Lung (tissue), 12 donors: ENCODE results near the gene SMC3. TPM values are rescaled to one million over a fixed set of nuclear protein-coding genes. Genes with fewer than 3 reads are reported as not detected.

Experiments
- ATAC-seq: fragments of 200-7000 bp; cut with Tn5 transposase; one replicate; pipeline ENCODE4 v1.9.1; 2020; ENCODE audit warnings: moderate number of reproducible peaks; ENCODE audit not compliant: insufficient read depth, low FRiP score
- DNase-seq, 3 donors: peaks; one replicate each; pipeline ENCODE4 v3.0.0-alpha.2; 2013 to 2017
- H3K27ac ChIP-seq, 2 donors: one replicate each; pipeline ENCODE4 v1.5.1; 2013; ENCODE audit warnings: mild to moderate bottlenecking in 2 of 2, moderate library complexity in 2 of 2, control low read depth in 1 of 2, inconsistent platforms in 1 of 2, low read depth in 1 of 2, low read length in 1 of 2
- H3K27me3 ChIP-seq, 3 donors: one replicate each; pipeline ENCODE4 v1.5.1; 2013; ENCODE audit warnings: low read length in 2 of 3; ENCODE audit not compliant: control insufficient read depth in 3 of 3, insufficient read depth in 3 of 3
- H3K36me3 ChIP-seq, 4 donors: one replicate each; pipeline ENCODE4 v1.5.1; 2013; ENCODE audit warnings: low read length in 4 of 4, mild to moderate bottlenecking in 1 of 4, moderate library complexity in 1 of 4; ENCODE audit not compliant: control insufficient read depth in 4 of 4, insufficient read depth in 4 of 4
- H3K4me1 ChIP-seq, 5 donors: one replicate each; pipeline ENCODE4 v1.5.1; 2013; ENCODE audit warnings: low read length in 5 of 5, mild to moderate bottlenecking in 2 of 5, moderate library complexity in 1 of 5; ENCODE audit not compliant: control insufficient read depth in 5 of 5, insufficient read depth in 5 of 5
- H3K4me3 ChIP-seq: one replicate; pipeline ENCODE4 v1.5.1; 2013; ENCODE audit warnings: mild to moderate bottlenecking, control low read depth, moderate library complexity
- H3K9ac ChIP-seq, 2 donors: one replicate each; pipeline ENCODE4 v1.5.1; 2013; ENCODE audit warnings: low read length in 2 of 2, control low read depth in 1 of 2; ENCODE audit not compliant: insufficient read depth in 1 of 2
- H3K9me3 ChIP-seq, 4 donors: one replicate each; pipeline ENCODE4 v1.5.1; 2013; ENCODE audit warnings: low read length in 3 of 4, mild to moderate bottlenecking in 1 of 4, moderate library complexity in 1 of 4; ENCODE audit not compliant: control insufficient read depth in 4 of 4, insufficient read depth in 3 of 4
- WGBS, 2 donors: extraction: QIAGEN DNeasy Blood & Tissue Kit; methylation state at CpG; one replicate each; pipeline ENCODE4 v1.1.7; 2013; 5-methylcytosine and 5-hydroxymethylcytosine counted together
- polyA plus RNA-seq, 2 donors: library from polyadenylated mRNA; stranded (reverse); fragments of 200-250 nt; gene quantifications; one replicate each; pipeline ENCODE4 v1.2.1, GENCODE V29; 2013
- total RNA-seq, 2 donors: library from RNA; depleted of rRNA in 1 of 2; stranded (reverse); fragments of >200 nt in 1 of 2; gene quantifications; one replicate each; pipeline ENCODE4 v1.2.1, GENCODE V29; 2014 to 2021
- TF ChIP-seq, protein P1 (sequence below): IDR thresholded peaks from 2 replicates; pipeline ENCODE4 v1.5.1; 2012; ENCODE audit warnings: mild to moderate bottlenecking; ENCODE audit errors: control extremely low read depth, extremely low read depth
- donor health status: control.
- donor health status: control.
- donor health status: Bipolar disorder and iron deficiency.
- donor health status: healthy.
- donor health status: DM: yes; HTN: yes; CAD: no.

SMC3 gene
- total and polyA plus RNA-seq, 4 donors, result 11.9 to 41.3 (median 20.2) TPM

DNA sequence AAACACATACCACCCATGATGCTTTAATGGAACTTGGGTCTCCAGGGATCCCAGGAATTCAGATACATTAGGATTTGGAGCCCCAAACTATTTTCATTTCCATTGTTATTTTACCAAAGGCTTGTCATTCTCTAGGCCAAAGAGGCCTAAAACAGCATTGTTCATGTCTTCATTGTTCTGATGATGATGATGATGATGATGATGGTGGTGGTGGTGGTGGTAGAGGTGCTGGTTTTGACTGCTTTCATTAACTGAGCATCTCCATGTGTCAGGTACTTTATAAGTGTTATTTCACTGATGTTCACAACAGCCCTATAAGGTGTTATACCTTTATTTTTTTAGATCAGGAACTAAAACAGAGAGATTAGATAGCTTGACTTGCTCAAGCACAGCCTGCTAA lies 64.4 kb downstream of the SMC3 start:
- no peak overlapping the region for H3K9ac ChIP-seq
- no peak overlapping the region for H3K4me3 ChIP-seq
- no peak for ATAC-seq
- no peaks in the 10 kb centered on the region for H3K36me3 ChIP-seq
- TF ChIP-seq, protein P1, sequence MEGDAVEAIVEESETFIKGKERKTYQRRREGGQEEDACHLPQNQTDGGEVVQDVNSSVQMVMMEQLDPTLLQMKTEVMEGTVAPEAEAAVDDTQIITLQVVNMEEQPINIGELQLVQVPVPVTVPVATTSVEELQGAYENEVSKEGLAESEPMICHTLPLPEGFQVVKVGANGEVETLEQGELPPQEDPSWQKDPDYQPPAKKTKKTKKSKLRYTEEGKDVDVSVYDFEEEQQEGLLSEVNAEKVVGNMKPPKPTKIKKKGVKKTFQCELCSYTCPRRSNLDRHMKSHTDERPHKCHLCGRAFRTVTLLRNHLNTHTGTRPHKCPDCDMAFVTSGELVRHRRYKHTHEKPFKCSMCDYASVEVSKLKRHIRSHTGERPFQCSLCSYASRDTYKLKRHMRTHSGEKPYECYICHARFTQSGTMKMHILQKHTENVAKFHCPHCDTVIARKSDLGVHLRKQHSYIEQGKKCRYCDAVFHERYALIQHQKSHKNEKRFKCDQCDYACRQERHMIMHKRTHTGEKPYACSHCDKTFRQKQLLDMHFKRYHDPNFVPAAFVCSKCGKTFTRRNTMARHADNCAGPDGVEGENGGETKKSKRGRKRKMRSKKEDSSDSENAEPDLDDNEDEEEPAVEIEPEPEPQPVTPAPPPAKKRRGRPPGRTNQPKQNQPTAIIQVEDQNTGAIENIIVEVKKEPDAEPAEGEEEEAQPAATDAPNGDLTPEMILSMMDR, result no peak
- no peak for DNase-seq
- H3K9me3 ChIP-seq, result no peaks in the 10 kb centered on the region
- H3K4me1 ChIP-seq, result peaks cover 0 to 8% (median 0%) of the 10 kb centered on the region in 5 donors
- peaks cover 0 to 3% (median 0%) of the 10 kb centered on the region in 3 donors for H3K27me3 ChIP-seq
- no peak overlapping the region for H3K27ac ChIP-seq

GRCh38 chr10:110632591-110633215 lies 65.2 kb downstream of the SMC3 start:
- DNase-seq (no peak), ATAC-seq (no peak)
- Histone ChIP-seq H3K4me3 (no peak overlapping the region), H3K9ac (no peak overlapping the region), H3K27me3 (peaks cover 0 to 3% (median 0%) of the 10 kb centered on the region in 3 donors), H3K9me3 (no peaks in the 10 kb centered on the region), H3K36me3 (no peaks in the 10 kb centered on the region), H3K27ac (no peak overlapping the region), H3K4me1 (peaks cover 0 to 8% (median 0%) of the 10 kb centered on the region in 5 donors)
- 86 to 95% methylated on average over 1 of the region's 1 CpG for WGBS, 2 donors
- TF ChIP-seq, protein P1, result no peak

DNA sequence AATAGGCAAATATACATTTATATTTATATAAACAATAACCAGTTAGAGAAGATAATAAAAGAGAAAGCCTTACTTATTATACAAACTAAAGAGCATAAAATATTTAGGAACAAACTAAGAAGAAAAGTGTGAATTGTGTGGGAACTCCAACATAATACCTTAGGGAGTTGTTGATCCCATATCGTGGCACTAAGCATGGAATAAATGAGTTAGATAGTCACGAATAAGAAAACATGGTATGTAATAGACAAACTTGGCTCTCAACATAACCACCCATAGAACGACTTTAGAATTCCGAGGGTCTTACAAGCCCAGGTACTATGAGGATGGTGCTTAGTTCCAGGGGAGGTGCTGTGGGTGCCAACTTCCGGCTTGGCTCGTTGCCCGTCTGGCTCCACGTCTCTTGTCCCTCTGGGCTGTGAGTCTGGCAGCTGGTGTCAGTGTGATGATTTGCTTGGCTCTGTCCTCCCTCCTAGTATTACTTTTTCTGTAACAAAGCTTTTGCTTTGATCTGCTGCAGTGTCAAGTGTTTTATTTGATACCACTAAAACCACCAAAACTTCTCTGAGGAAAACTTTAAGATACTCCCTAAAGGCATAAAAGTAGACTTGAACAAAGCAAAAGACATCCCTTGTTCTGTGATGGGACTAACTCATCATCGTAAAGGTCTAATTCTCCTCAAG lies 67.2 kb downstream of the SMC3 start:
- no peak overlapping the region for H3K4me3 ChIP-seq
- no peak for DNase-seq
- H3K9ac ChIP-seq, result no peak overlapping the region
- TF ChIP-seq, protein P1, result no peak
- H3K4me1 ChIP-seq, result peaks cover 0 to 5% (median 0%) of the 10 kb centered on the region in 5 donors
- H3K27me3 ChIP-seq, result peaks cover 0 to 5% (median 0%) of the 10 kb centered on the region in 3 donors
- no peaks in the 10 kb centered on the region for H3K36me3 ChIP-seq
- H3K27ac ChIP-seq, result peak overlapping the region in 1 of 2 donors; percentile 63
- 61 to 76% methylated on average over 9 of the region's 9 CpGs for WGBS, 2 donors
- no peak for ATAC-seq
- peaks cover 0 to 2% (median 0%) of the 10 kb centered on the region in 4 donors for H3K9me3 ChIP-seq
